AG04450 (cell line): ENCODE data around the gene GMDS. TPM values are rescaled to one million over a fixed set of nuclear protein-coding genes. Genes with fewer than 3 reads are reported as not detected.

Experiments used
- CTCF ChIA-PET: fragments of 300-600, 350-600 bp; formaldehyde crosslinking; extraction: SDS; loops from one replicate; lab custom pipeline; 2022; ENCODE audit warnings: antibody characterized with exemption, inconsistent platforms; lab: Charles Lee
- POLR2A ChIA-PET: fragments of 350-600 bp; formaldehyde crosslinking; extraction: SDS; loops from one replicate; lab custom pipeline; 2021; ENCODE audit warnings: antibody characterized with exemption, inconsistent platforms; lab: Yijun Ruan, JAX
- DNase-seq: peaks from one replicate; pipeline ENCODE4 v3.0.0-alpha.2; 2011; ENCODE audit warnings: low read depth, low spot score
- H3K27ac ChIP-seq: one replicate; pipeline ENCODE4 v1.5.1; 2012; ENCODE audit warnings: low read depth, low read length, control low read depth
- H3K27me3 ChIP-seq: one replicate; pipeline ENCODE4 v1.6.0; 2012; ENCODE audit warnings: low read length; ENCODE audit not compliant: control insufficient read depth, insufficient read depth
- H3K4me3 ChIP-seq: 2 replicates; pipeline ENCODE4 v1.5.1; 2011; ENCODE audit warnings: mild to moderate bottlenecking, low read depth, low read length, control low read depth
- H3K9me3 ChIP-seq: 2 replicates; pipeline ENCODE4 v1.5.1; 2012; ENCODE audit warnings: low read length; ENCODE audit not compliant: control insufficient read depth, insufficient read depth
- polyA plus RNA-seq: library from polyadenylated mRNA; depleted of rRNA; stranded (reverse); fragments of >200 nt; gene quantifications from 2 replicates; pipeline ENCODE4 v1.2.3, GENCODE V29; 2011
- TF ChIP-seq, protein P1 (sequence below): IDR thresholded peaks from 2 replicates; pipeline ENCODE4 v1.5.1; 2011; ENCODE audit warnings: low read depth, low read length, control low read depth, inconsistent platforms

Gene GMDS
- polyA plus RNA-seq, 1 experiment = 26.4 TPM

DNA sequence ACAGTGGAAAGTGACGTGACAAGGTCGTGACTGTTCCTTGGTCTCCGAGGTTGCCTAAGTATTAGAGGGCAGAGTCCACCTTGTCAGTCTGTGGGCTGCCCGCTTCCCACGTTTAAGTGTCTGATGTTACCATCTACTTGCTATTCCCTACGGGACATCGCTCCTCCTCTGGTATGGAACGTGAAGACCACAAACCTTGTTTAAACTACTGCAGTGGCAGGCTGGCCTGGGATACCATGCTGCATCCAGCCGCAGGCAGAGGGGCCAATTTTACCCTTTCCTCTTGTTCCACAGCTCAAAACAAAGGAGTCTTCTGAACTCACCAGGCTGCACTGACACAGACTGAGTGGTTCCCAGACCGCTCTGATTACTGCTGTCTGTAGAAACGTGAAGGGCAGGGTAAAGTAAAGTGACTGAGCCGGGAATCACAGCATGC lies 359.8 kb downstream of the GMDS start:
- ChIA-PET POLR2A (no interaction called here), CTCF (no interaction called here)
- Histone ChIP-seq H3K27ac (no peak overlapping the region), H3K4me3 (no peak overlapping the region), H3K27me3 (no peaks in the 10 kb centered on the region), H3K9me3 (no peaks in the 10 kb centered on the region)
- DNase-seq = no peak
- TF ChIP-seq, protein P1, sequence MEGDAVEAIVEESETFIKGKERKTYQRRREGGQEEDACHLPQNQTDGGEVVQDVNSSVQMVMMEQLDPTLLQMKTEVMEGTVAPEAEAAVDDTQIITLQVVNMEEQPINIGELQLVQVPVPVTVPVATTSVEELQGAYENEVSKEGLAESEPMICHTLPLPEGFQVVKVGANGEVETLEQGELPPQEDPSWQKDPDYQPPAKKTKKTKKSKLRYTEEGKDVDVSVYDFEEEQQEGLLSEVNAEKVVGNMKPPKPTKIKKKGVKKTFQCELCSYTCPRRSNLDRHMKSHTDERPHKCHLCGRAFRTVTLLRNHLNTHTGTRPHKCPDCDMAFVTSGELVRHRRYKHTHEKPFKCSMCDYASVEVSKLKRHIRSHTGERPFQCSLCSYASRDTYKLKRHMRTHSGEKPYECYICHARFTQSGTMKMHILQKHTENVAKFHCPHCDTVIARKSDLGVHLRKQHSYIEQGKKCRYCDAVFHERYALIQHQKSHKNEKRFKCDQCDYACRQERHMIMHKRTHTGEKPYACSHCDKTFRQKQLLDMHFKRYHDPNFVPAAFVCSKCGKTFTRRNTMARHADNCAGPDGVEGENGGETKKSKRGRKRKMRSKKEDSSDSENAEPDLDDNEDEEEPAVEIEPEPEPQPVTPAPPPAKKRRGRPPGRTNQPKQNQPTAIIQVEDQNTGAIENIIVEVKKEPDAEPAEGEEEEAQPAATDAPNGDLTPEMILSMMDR = no peak

DNA sequence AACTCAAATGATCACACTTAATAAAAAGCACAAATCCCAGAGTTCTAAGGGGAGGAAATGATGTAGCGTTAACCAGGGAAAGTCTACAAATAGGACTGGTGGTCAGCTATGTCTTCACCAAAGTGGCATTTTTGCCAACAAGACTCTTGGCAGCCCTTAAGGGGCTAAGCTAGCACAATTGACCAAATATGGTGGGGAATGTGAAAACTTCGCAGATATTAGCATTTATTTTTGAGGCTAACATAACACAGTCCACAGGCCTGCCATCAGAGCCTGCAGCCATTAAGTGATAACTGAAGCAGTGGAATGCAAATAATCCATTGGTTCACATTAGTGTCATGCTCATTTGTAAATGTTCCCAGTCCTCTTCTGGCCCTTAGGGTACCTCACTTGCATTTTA lies 361.1 kb downstream of the GMDS start:
- DNase-seq = no peak
- CTCF ChIA-PET = no interaction called here
- H3K4me3 ChIP-seq = no peak overlapping the region

DNA sequence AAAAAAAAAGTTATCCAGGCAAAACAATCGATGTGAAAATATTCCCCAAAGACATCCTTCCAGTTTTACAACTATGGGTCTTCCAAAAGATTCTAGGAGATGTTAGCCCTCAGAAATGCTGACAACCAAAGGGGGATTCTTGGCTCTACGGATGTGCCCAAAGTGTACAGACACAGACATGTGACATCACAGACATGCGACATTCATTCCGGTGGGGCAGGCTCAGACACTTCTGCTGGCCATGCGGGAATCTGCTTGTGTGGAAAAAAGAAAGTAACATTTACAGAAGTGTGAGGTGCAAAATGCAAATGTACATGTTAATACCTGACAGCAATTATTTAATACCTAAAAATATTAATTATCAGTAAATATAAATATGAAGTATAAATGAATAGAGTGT lies 367.1 kb downstream of the GMDS start:
- no peak overlapping the region for H3K27ac ChIP-seq
- TF ChIP-seq, protein P1 = no peak
- no peaks in the 10 kb centered on the region for H3K9me3 ChIP-seq
- DNase-seq = no peak
- ChIA-PET CTCF (interaction anchor here (1.5 kb wide), 1 partner anchor 15 kb away, joined by 6 read pairs; no protein-coding TSS in a partner anchor), POLR2A (no interaction called here)
- no peaks in the 10 kb centered on the region for H3K27me3 ChIP-seq
- no peak overlapping the region for H3K4me3 ChIP-seq

More for the DNA sequence above, 361.1 kb downstream of the GMDS start:
- Histone ChIP-seq H3K27me3 (no peaks in the 10 kb centered on the region), H3K9me3 (no peaks in the 10 kb centered on the region), H3K27ac (no peak overlapping the region)
- POLR2A ChIA-PET = no interaction called here
- TF ChIP-seq, protein P1 = no peak

DNA sequence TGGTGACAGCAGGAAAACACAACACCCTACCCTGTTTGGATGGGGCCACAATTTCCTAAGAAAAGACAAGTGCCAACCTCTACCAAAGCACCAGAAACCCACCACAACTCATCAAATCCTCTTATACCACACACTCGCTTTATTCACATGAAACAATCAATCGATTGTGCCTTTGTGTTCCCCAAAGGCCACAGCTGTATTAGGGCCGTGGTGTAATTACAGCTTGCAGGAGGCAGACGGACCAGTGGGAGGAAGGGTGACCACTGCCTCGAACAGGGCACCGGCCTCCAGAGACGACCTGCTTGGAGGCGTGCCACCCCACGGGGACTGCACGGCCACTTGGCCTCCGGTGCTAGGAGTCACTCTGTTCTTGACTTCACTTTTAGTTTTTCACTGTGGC lies 371.6 kb downstream of the GMDS start:
- no peak overlapping the region for H3K27ac ChIP-seq
- no peaks in the 10 kb centered on the region for H3K27me3 ChIP-seq

DNA sequence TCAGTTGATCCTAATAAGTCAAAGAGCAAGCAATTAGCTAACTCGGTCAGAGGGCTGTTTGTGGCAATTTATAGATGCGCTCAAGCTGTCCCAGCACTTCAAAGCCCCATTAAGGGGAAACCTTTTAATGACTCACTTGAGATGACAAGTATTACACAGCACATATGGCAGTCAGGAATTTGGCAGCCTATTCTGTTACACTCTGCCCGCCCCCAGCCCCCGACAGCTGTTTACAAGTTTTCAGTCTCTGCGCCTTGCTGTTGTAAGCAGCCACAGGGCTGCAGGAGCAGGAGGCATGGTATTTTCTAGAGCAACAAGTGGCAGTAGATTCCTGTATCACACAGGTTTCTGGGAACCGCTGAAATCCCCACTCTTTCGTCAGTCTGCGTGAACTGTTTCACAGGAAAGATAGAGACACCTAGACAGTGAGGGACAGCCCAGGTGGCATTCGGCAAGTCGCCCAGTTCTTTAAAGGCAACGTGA lies 372.7 kb downstream of the GMDS start:
- TF ChIP-seq, protein P1 = no peak
- Histone ChIP-seq H3K4me3 (no peak overlapping the region; the same call in 1 of the 2 replicates), H3K9me3 (no peaks in the 10 kb centered on the region), H3K27ac (peak overlapping the region; percentile 62), H3K27me3 (no peaks in the 10 kb centered on the region)
- DNase-seq = peak; percentile 61
- POLR2A ChIA-PET = interaction anchor here (0.6 kb wide), 1 partner anchor 199 kb away, joined by 4 read pairs; no protein-coding TSS in a partner anchor
- CTCF ChIA-PET = interaction anchor here (1.0 to 1.8 kb wide), 3 partner anchors 10 to 232 kb away, joined by 3 to 8 read pairs (median 6); no protein-coding TSS in a partner anchor

More for the DNA sequence above, 371.6 kb downstream of the GMDS start:
- TF ChIP-seq, protein P1 = no peak
- ChIA-PET CTCF (interaction anchor here (0.5 to 1.8 kb wide), 3 partner anchors 8 to 231 kb away, joined by 3 to 8 read pairs (median 7); no protein-coding TSS in a partner anchor), POLR2A (no interaction called here)
- no peak overlapping the region for H3K4me3 ChIP-seq
- no peak for DNase-seq
- no peaks in the 10 kb centered on the region for H3K9me3 ChIP-seq
